GM23248 (cell line): ENCODE data around the gene GADD45G. TPM values are rescaled to one million over a fixed set of nuclear protein-coding genes. Genes with fewer than 3 reads are reported as not detected.

Experiments used
- DNase-seq: peaks from one replicate; pipeline ENCODE4 v3.0.0-alpha.2; 2015
- H2AFZ ChIP-seq: fragments of 200-600 bp; sonication (generic); 2 replicates; pipeline ENCODE4 v1.6.1; 2016; ENCODE audit warnings: antibody characterized with exemption
- H3F3A ChIP-seq: fragments of 200-600 bp; sonication (generic); 2 replicates; pipeline ENCODE4 v1.6.1; 2016; ENCODE audit warnings: mild to moderate bottlenecking, antibody characterized with exemption, mixed run types; ENCODE audit not compliant: insufficient read depth
- H3K27ac ChIP-seq: fragments of 200-600 bp; sonication (generic); 2 replicates; pipeline ENCODE4 v1.5.1; 2016; ENCODE audit warnings: mild to moderate bottlenecking
- H3K27me3 ChIP-seq: fragments of 200-600 bp; sonication (generic); replicated peaks from 2 replicates; pipeline ENCODE4 v1.6.1; 2016; ENCODE audit warnings: mild to moderate bottlenecking; ENCODE audit not compliant: insufficient read depth
- H3K36me3 ChIP-seq: fragments of 200-600 bp; sonication (generic); 2 replicates; pipeline ENCODE4 v1.6.1; 2016; ENCODE audit warnings: low read depth, mild to moderate bottlenecking
- H3K4me1 ChIP-seq: fragments of 200-600 bp; sonication (generic); 2 replicates; pipeline ENCODE4 v1.6.1; 2016; ENCODE audit warnings: mild to moderate bottlenecking; ENCODE audit not compliant: insufficient read depth
- H3K4me2 ChIP-seq: fragments of 200-600 bp; sonication (generic); one replicate; pipeline ENCODE4 v1.6.1; 2016; ENCODE audit warnings: mild to moderate bottlenecking; ENCODE audit not compliant: unreplicated experiment
- H3K4me3 ChIP-seq: fragments of 200-600 bp; sonication (generic); 2 replicates; pipeline ENCODE4 v1.5.1; 2016; ENCODE audit warnings: mild to moderate bottlenecking
- H3K79me2 ChIP-seq: fragments of 200-600 bp; sonication (generic); 2 replicates; pipeline ENCODE4 v1.6.1; 2016; ENCODE audit warnings: mild to moderate bottlenecking; ENCODE audit not compliant: insufficient read depth
- H3K9ac ChIP-seq: fragments of 200-600 bp; sonication (generic); 2 replicates; pipeline ENCODE4 v1.6.1; 2016; ENCODE audit warnings: mild to moderate bottlenecking
- H3K9me2 ChIP-seq: fragments of 200-600 bp; sonication (generic); 2 replicates; pipeline ENCODE4 v1.6.1; 2016; ENCODE audit warnings: mixed run types, mild to moderate bottlenecking, moderate library complexity; ENCODE audit not compliant: insufficient read depth
- H3K9me3 ChIP-seq: fragments of 200-600 bp; sonication (generic); one replicate; pipeline ENCODE4 v1.6.1; 2017; ENCODE audit warnings: low read depth
- H4K20me1 ChIP-seq: fragments of 200-600 bp; sonication (generic); 2 replicates; pipeline ENCODE4 v1.6.0; 2016; ENCODE audit not compliant: insufficient read depth
- EZH2 ChIP-seq: fragments of 200-600 bp; sonication (generic); IDR thresholded peaks from 2 replicates; pipeline ENCODE4 v1.6.1; 2018; ENCODE audit warnings: antibody characterized with exemption, mild to moderate bottlenecking; ENCODE audit not compliant: insufficient read depth, poor library complexity, severe bottlenecking
- EZH2phosphoT487 ChIP-seq: fragments of 200-600 bp; sonication (generic); IDR thresholded peaks from 2 replicates; pipeline ENCODE4 v1.6.1; 2018; ENCODE audit warnings: antibody characterized with exemption, moderate library complexity, mild to moderate bottlenecking, low read depth; ENCODE audit not compliant: insufficient read depth
- WGBS, 2 experiments: methylation state at CpG; one replicate each; pipeline ENCODE4 v1.1.6; 2015 to 2017; ENCODE audit warnings: low lambda C conversion rate in 2 of 2, low coverage in 1 of 2; ENCODE audit errors: missing lambda C conversion rate in 2 of 2; 5-methylcytosine and 5-hydroxymethylcytosine counted together
- in situ Hi-C: fragments of 300-500 bp; cut with MboI; formaldehyde crosslinking; loops from 2 replicates; pipeline ENCODE4 v1.15.0; 2020
- polyA plus RNA-seq: library from polyadenylated mRNA; unstranded; fragments of >200 nt; fragmentation: Nextera tagmentation; extraction: Ambion mirVana; gene quantifications from 2 replicates; pipeline ENCODE4 v1.2.1, GENCODE V29; 2016
- total RNA-seq: library from RNA; depleted of rRNA; stranded (reverse); fragments of >200 nt; shearing (Covaris generic); gene quantifications from 2 replicates; pipeline ENCODE4 v1.2.3, GENCODE V29; 2014

The GADD45G gene
- total and polyA plus RNA-seq, 2 experiments from 2014 or later = 0.54 to 1.2 TPM

GRCh38 chr9:89615661-89616060 is 10.8 kb downstream of the GADD45G start:
- no peak overlapping the region for H2AFZ ChIP-seq
- no peak overlapping the region for H3K4me2 ChIP-seq
- no peak for TF ChIP-seq EZH2
- TF ChIP-seq EZH2phosphoT487 = no peak
- no peak overlapping the region for H3K9ac ChIP-seq
- no peak overlapping the region for H3K4me3 ChIP-seq
- H3F3A ChIP-seq = no peaks in the 10 kb centered on the region
- no peaks in the 10 kb centered on the region for H3K36me3 ChIP-seq
- H3K9me3 ChIP-seq = no peaks in the 10 kb centered on the region
- H3K27me3 ChIP-seq = no peaks in the 10 kb centered on the region
- DNase-seq = no peak
- H4K20me1 ChIP-seq = no peaks in the 10 kb centered on the region
- in situ Hi-C loops = no loop called here
- H3K4me1 ChIP-seq = no peaks in the 10 kb centered on the region
- no peaks in the 10 kb centered on the region for H3K79me2 ChIP-seq
- 52 to 75% methylated on average over 2 of the region's 2 CpGs for WGBS, 2 experiments
- no peak overlapping the region for H3K27ac ChIP-seq
- H3K9me2 ChIP-seq = no peaks in the 10 kb centered on the region

DNA sequence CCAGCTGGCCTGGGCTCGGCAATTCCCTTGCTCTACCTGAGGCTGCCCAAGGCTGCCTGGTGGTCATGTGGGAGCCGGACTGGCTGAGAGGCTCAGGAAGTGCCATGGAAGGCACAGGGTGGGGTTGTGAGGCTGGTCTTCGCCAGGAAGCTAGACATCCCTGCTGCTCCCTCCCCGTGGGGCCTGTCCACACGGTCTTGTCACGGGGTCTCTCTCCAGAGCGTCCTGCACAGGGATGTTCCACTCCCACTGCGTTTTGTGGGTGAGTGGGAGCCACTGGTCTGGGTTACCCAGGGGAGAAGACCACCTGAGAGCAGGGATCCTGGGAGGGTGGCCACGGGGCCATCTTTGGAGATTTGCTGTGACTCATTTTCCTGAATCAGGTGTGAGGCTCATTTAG is 11.6 kb downstream of the GADD45G start:
- no peaks in the 10 kb centered on the region for H3K4me1 ChIP-seq
- H3K9me3 ChIP-seq = no peaks in the 10 kb centered on the region
- in situ Hi-C loops = no loop called here
- DNase-seq = no peak
- H3K9ac ChIP-seq = no peak overlapping the region
- H4K20me1 ChIP-seq = no peaks in the 10 kb centered on the region
- no peaks in the 10 kb centered on the region for H3K27me3 ChIP-seq
- H3K9me2 ChIP-seq = no peaks in the 10 kb centered on the region
- no peaks in the 10 kb centered on the region for H3K79me2 ChIP-seq
- H2AFZ ChIP-seq = no peak overlapping the region
- H3K4me3 ChIP-seq = no peak overlapping the region
- H3F3A ChIP-seq = no peaks in the 10 kb centered on the region
- no peak overlapping the region for H3K4me2 ChIP-seq
- no peak overlapping the region for H3K27ac ChIP-seq
- TF ChIP-seq EZH2phosphoT487 = no peak
- no peak for TF ChIP-seq EZH2
- no peaks in the 10 kb centered on the region for H3K36me3 ChIP-seq
- WGBS, 2 experiments = 56 to 68% methylated on average over 9 of the region's 9 CpGs

- no peak overlapping the region for H3K27ac ChIP-seq
- no peak for TF ChIP-seq EZH2
- no peak for TF ChIP-seq EZH2phosphoT487
- H3K4me1 ChIP-seq = no peaks in the 10 kb centered on the region
- no peaks in the 10 kb centered on the region for H4K20me1 ChIP-seq
- no peak for DNase-seq
- no peaks in the 10 kb centered on the region for H3K36me3 ChIP-seq
- WGBS, 2 experiments = 46 to 79% methylated on average over 2 of the region's 2 CpGs
- no peaks in the 10 kb centered on the region for H3F3A ChIP-seq
- no peak overlapping the region for H3K9ac ChIP-seq
- H2AFZ ChIP-seq = no peak overlapping the region
- H3K79me2 ChIP-seq = no peaks in the 10 kb centered on the region
- H3K4me3 ChIP-seq = no peak overlapping the region
- in situ Hi-C loops = no loop called here
- no peaks in the 10 kb centered on the region for H3K9me2 ChIP-seq
- H3K4me2 ChIP-seq = no peak overlapping the region
- H3K27me3 ChIP-seq = peaks cover 9% of the 10 kb centered on the region; the same call in 1 of the 2 replicates
- no peaks in the 10 kb centered on the region for H3K9me3 ChIP-seq
Measured at GRCh38 chr9:89617978-89618377, 13.2 kb downstream of the GADD45G start.

DNA sequence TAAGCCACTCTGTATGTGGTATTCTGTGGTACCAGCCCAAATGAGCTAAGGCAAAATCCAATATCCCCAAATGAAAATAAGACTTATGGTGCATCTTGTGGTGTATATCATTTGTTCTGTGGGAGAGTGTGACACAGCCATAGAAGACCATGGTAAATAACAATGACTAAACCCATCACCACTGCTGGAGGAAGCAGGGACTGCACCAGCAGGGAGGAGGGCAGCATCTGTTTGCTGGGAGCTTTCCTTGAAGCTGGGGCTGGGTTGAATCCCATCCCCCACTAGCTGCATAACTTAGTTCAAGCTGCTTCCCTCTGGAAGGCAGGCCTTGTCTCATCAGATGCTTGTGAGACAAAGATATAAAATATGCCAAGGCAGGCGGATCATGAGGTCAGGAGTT is 14.2 kb downstream of the GADD45G start:
- Histone ChIP-seq H3K36me3 (no peaks in the 10 kb centered on the region), H3K27me3 (peaks cover 10% of the 10 kb centered on the region; the same call in 1 of the 2 replicates), H2AFZ (no peak overlapping the region), H3F3A (no peaks in the 10 kb centered on the region), H3K4me2 (no peak overlapping the region), H3K4me1 (no peaks in the 10 kb centered on the region), H3K9me2 (no peaks in the 10 kb centered on the region), H3K9ac (no peak overlapping the region), H3K9me3 (no peaks in the 10 kb centered on the region), H3K4me3 (no peak overlapping the region), H4K20me1 (no peaks in the 10 kb centered on the region), H3K27ac (no peak overlapping the region), H3K79me2 (no peaks in the 10 kb centered on the region)
- no peak for TF ChIP-seq EZH2
- TF ChIP-seq EZH2phosphoT487 = no peak
- WGBS, 2 experiments = 54 to 56% methylated on average over 1 of the region's 1 CpG
- in situ Hi-C loops = no loop called here
- no peak for DNase-seq

- Histone ChIP-seq H3K27ac (no peak overlapping the region), H3K4me1 (no peaks in the 10 kb centered on the region), H3F3A (no peaks in the 10 kb centered on the region), H3K9me3 (no peaks in the 10 kb centered on the region), H3K9ac (no peak overlapping the region), H3K36me3 (no peaks in the 10 kb centered on the region), H3K9me2 (no peaks in the 10 kb centered on the region), H4K20me1 (no peaks in the 10 kb centered on the region), H3K4me2 (no peak overlapping the region), H3K27me3 (peaks cover 10% of the 10 kb centered on the region; the same call in 1 of the 2 replicates), H3K4me3 (no peak overlapping the region), H2AFZ (no peak overlapping the region), H3K79me2 (no peaks in the 10 kb centered on the region)
- DNase-seq = no peak
- in situ Hi-C loops = no loop called here
- TF ChIP-seq EZH2phosphoT487 = no peak
- no peak for TF ChIP-seq EZH2
- WGBS, 2 experiments = 37 to 47% methylated on average over 3 of the region's 3 CpGs
Measured at GRCh38 chr9:89619424-89620138, 14.8 kb downstream of the GADD45G start.
